Measurements from ENCODE around the gene SMARCC2. TPM values are rescaled to one million over a fixed set of nuclear protein-coding genes. Genes with fewer than 3 reads are reported as not detected.

Gene SMARCC2
- total RNA-seq, 1 experiment from 2014 or later: 38.4 TPM

DNA sequence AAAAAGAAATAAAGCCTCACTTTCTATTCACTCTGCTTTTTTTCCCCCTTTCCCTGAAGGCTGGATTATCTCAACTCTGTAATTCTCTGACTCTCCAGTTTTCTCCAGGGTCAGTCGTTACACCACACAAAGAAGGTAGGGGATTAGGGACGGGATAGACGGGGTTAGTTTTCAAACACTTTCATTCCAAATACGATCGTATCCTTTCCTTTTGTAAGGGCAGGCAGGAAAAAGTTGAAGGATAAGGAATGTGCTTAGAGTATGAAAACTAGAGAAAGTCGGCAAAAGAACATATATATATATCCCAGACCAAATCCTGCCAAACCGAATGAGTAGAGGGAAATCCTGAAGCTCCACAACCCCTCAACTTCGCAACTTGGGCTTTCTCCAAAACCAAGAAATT lies 61.8 kb downstream of the SMARCC2 start:
- Histone ChIP-seq H3K9ac (ENCODE audit: low read length) (peak overlapping the region; percentile 56; the same call in 1 of the 2 replicates), H3K36me3 (ENCODE audit: low read depth, low read length) (peaks cover 17% of the 10 kb centered on the region; the same call in 1 of the 2 replicates), H3K9me2 (replicated peaks; ENCODE audit: low read length) (no peaks in the 10 kb centered on the region), H4K20me1 (ENCODE audit: low read length) (no peaks in the 10 kb centered on the region), H3K27ac (ENCODE audit: low read length) (peak overlapping the region; percentile 26; the same call in 1 of the 2 replicates), H3K27me3 (ENCODE audit: low read length) (no peaks in the 10 kb centered on the region), H3K4me2 (ENCODE audit: low read length) (peak overlapping the region; percentile 93), H2AFZ (ENCODE audit: low read length) (peak overlapping the region; percentile 74), H3K9me3 (ENCODE audit: low read length) (no peaks in the 10 kb centered on the region), H3K4me1 (ENCODE audit: insufficient read depth, low read length) (peaks cover 33% of the 10 kb centered on the region), H3F3A (ENCODE audit: low read length, unreplicated experiment) (no peaks in the 10 kb centered on the region), H3K4me3 (ENCODE audit: low read length) (peak overlapping the region; percentile 66), H3K79me2 (ENCODE audit: low read length) (peaks cover 25% of the 10 kb centered on the region)
- POLR2A ChIA-PET (ENCODE audit: unreplicated experiment): interaction anchor here (0.6 to 1.4 kb wide), 8 partner anchors 9 to 231 kb away, joined by 3 to 17 read pairs (median 4); partner anchors contain the start of genes MYL6, PA2G4, RNF41 and SMARCC2
- intact Hi-C loops (cut with micrococcal nuclease): loop anchor here (2.0 kb wide), 1 partner anchor 61 kb away; the partner anchor contains the start of gene SMARCC2
- no peak for ATAC-seq
- TSS peak; percentile 69 for BruUV-seq (replicated peaks)
- CTCF ChIA-PET: interaction anchor here (0.6 to 1.8 kb wide), 6 partner anchors 9 to 131 kb away, joined by 3 to 17 read pairs (median 4); partner anchors contain the start of genes SMARCC2 and ZC3H10
- DNase-seq: no peak
- TF ChIP-seq CTCF (conservative IDR thresholded peaks at IDR 0.05; ENCODE audit: low read depth, low read length) (no peak), EZH2phosphoT487 (IDR thresholded peaks at IDR 0.05; ENCODE audit: borderline replicate concordance, low read length) (no peak), EZH2 (IDR thresholded peaks at IDR 0.05; ENCODE audit: low read length, unreplicated experiment) (no peak)

DNA sequence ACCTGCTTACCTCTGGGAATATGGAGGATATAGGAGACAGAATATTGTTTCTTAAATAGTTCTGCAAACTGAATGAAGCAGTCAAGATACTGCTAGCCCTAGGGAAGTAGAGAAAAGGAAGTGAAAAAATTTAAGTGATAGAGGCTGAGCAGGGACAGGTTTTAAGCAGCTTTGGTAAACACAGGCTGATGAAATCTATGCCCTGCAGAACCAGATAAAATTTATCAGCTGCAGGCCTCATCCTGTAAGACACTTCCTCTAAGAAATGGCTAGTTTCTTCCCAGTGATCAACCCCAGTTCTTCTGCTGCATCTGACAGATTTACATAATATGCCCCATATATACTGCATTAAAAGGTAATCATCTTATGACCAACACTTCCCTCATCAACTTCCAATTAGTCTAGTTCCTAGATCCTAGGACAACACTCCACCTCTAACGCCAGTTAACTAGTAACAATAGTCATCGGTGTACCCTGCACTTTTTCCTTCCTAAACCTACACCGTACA lies 62.5 kb downstream of the SMARCC2 start:
- ATAC-seq (no peak), DNase-seq (no peak)
- Histone ChIP-seq H3K9ac (ENCODE audit: low read length) (peak overlapping the region; percentile 56; the same call in 1 of the 2 replicates), H3K79me2 (ENCODE audit: low read length) (peaks cover 25% of the 10 kb centered on the region), H3K9me2 (replicated peaks; ENCODE audit: low read length) (no peaks in the 10 kb centered on the region), H3F3A (ENCODE audit: low read length, unreplicated experiment) (no peaks in the 10 kb centered on the region), H3K9me3 (ENCODE audit: low read length) (no peaks in the 10 kb centered on the region), H3K4me2 (ENCODE audit: low read length) (peak overlapping the region; percentile 93), H3K4me3 (ENCODE audit: low read length) (peak overlapping the region; percentile 66; the same call in 1 of the 2 replicates), H4K20me1 (ENCODE audit: low read length) (no peaks in the 10 kb centered on the region), H3K27ac (ENCODE audit: low read length) (no peak overlapping the region), H2AFZ (ENCODE audit: low read length) (no peak overlapping the region), H3K4me1 (ENCODE audit: insufficient read depth, low read length) (peaks cover 33% of the 10 kb centered on the region), H3K27me3 (ENCODE audit: low read length) (no peaks in the 10 kb centered on the region), H3K36me3 (ENCODE audit: low read depth, low read length) (peaks cover 12% of the 10 kb centered on the region; the same call in 1 of the 2 replicates)
- no TSS peak for BruUV-seq (replicated peaks)
- ChIA-PET POLR2A (ENCODE audit: unreplicated experiment) (interaction anchor here (0.6 kb wide), 1 partner anchor 19 kb away, joined by 8 read pairs; no protein-coding TSS in a partner anchor), CTCF (interaction anchor here (1.0 kb wide), 1 partner anchor 62 kb away, joined by 5 read pairs; the partner anchor contains the start of gene SMARCC2)
- no peak for TF ChIP-seq CTCF (conservative IDR thresholded peaks at IDR 0.05; ENCODE audit: low read depth, low read length)
- no peak for TF ChIP-seq EZH2 (IDR thresholded peaks at IDR 0.05; ENCODE audit: low read length, unreplicated experiment)
- TF ChIP-seq EZH2phosphoT487 (IDR thresholded peaks at IDR 0.05; ENCODE audit: borderline replicate concordance, low read length): no peak
- intact Hi-C loops (cut with micrococcal nuclease): loop anchor here (1.0 to 2.0 kb wide), 4 partner anchors 26 to 98 kb away; partner anchors contain the start of genes MYL6, MYL6B, NABP2 and SMARCC2

DNA sequence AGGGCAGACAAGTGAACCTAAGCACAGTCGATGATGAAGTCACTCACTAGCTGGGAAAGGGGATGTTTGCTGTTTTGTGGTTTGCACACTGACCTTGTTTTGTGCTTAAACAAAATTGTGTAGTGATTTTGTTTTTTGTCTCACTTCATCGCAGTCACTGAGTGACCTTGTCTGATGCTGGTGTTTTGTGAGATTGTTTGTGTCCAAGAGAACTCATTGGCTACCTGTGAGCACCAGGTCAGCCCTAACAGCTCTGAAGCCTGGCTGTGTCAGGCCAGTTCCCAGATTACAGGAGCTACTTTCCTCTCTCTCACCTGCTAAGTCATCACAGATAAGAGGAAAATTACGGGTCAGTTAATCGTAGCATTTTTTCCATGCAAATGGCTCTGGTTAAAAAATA lies 65.2 kb downstream of the SMARCC2 start:
- H3K36me3 ChIP-seq (ENCODE audit: low read depth, low read length): no peaks in the 10 kb centered on the region; the same call in 1 of the 2 replicates
- H3K9me2 ChIP-seq (replicated peaks; ENCODE audit: low read length): no peaks in the 10 kb centered on the region
- no peak for TF ChIP-seq EZH2phosphoT487 (IDR thresholded peaks at IDR 0.05; ENCODE audit: borderline replicate concordance, low read length)
- TF ChIP-seq EZH2 (IDR thresholded peaks at IDR 0.05; ENCODE audit: low read length, unreplicated experiment): no peak
- TF ChIP-seq CTCF (conservative IDR thresholded peaks at IDR 0.05; ENCODE audit: low read depth, low read length): no peak
- no peaks in the 10 kb centered on the region for H4K20me1 ChIP-seq (ENCODE audit: low read length)
- H3K27ac ChIP-seq (ENCODE audit: low read length): no peak overlapping the region
- ChIA-PET CTCF (no interaction called here), POLR2A (ENCODE audit: unreplicated experiment) (no interaction called here)
- no peaks in the 10 kb centered on the region for H3F3A ChIP-seq (ENCODE audit: low read length, unreplicated experiment)
- H3K4me3 ChIP-seq (ENCODE audit: low read length): no peak overlapping the region
- H3K9me3 ChIP-seq (ENCODE audit: low read length): no peaks in the 10 kb centered on the region
- no peak overlapping the region for H2AFZ ChIP-seq (ENCODE audit: low read length)
- ATAC-seq (no peak), DNase-seq (no peak)
- H3K9ac ChIP-seq (ENCODE audit: low read length): no peak overlapping the region
- H3K27me3 ChIP-seq (ENCODE audit: low read length): no peaks in the 10 kb centered on the region
- peaks cover 36% of the 10 kb centered on the region for H3K4me1 ChIP-seq (ENCODE audit: insufficient read depth, low read length)
- no peak overlapping the region for H3K4me2 ChIP-seq (ENCODE audit: low read length)
- no TSS peak for BruUV-seq (replicated peaks)
- H3K79me2 ChIP-seq (ENCODE audit: low read length): peaks cover 24% of the 10 kb centered on the region
- intact Hi-C loops (cut with micrococcal nuclease): no loop called here
